VCaP (cell line): ENCODE measurements around the gene GRK1.
"Not testable (repeated sequence)": the region's sequence is repeated elsewhere in the genome, so short reads cannot be mapped to it uniquely, and the experiment has no call there.

Experiments used
- H3K27ac ChIP-seq: fragments of 450-650 bp; 2 replicates; pipeline ENCODE4 v1.5.1; 2017
- CTCF ChIP-seq: fragments of 450-650 bp; conservative IDR thresholded peaks from 2 replicates; pipeline ENCODE4 v1.5.1; 2017; ENCODE audit warnings: mild to moderate bottlenecking, moderate library complexity

Gene GRK1

DNA sequence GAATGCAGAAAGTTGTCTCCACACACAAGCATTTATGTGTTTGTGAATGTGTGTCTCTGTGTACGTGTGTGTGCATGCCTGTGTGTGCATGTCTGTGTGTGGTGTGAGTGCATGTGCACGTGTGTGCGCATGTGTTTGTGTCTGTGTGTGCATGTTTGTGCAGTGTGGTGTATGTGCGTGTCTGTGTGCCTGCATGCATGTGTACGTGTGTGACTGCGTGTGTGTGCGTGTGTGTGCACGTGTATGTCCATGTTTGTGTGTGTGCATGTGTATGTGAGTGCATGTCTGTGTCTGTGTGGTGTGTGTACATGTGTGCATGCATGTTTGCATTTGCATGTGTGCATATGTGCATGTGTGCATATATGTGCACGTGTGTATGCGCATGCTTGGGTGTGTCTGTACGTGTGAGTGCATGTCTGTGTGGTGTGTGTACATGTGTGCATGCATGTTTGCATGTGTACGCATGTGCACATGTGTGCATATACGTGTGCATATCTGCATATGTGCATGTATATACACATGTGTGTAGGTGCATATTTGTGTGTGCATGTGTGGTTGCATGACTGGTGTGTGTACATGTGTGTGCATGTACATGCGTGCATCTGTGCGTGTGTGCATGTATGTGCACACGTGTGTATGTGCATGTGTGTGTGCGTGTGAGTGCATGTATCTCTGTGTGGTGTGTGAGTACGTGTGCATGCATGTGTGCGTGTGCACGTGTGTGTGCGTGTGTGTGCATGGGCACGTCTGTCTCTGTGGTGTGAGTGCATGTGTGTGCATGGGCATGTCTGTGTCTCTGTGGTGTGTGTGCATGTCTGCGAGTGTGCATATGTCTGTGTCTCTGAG lies 83.8 kb downstream of the GRK1 start:
- no peak for TF ChIP-seq CTCF
- H3K27ac ChIP-seq: no peak overlapping the region

DNA sequence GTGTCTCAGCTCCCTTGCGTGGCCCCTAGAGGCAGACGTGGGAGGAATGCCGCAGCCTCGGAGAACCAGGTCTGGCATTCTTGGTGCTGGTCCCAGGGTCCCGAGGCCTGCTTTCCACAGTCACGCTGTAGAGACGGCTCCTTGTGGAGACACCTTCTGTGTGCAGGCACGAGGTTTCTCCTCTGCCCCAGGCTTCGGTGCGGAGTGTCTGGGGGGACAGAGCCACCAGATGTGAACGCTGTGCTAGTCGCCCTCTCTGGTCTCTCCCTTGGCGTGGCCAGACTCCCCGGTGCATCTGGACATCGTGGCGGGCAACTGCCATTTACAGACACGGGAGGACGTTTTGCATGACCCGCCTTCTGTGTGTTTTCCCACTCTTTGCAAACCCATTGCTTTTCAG lies 84.5 kb downstream of the GRK1 start:
- TF ChIP-seq CTCF: no peak
- no peak overlapping the region for H3K27ac ChIP-seq

DNA sequence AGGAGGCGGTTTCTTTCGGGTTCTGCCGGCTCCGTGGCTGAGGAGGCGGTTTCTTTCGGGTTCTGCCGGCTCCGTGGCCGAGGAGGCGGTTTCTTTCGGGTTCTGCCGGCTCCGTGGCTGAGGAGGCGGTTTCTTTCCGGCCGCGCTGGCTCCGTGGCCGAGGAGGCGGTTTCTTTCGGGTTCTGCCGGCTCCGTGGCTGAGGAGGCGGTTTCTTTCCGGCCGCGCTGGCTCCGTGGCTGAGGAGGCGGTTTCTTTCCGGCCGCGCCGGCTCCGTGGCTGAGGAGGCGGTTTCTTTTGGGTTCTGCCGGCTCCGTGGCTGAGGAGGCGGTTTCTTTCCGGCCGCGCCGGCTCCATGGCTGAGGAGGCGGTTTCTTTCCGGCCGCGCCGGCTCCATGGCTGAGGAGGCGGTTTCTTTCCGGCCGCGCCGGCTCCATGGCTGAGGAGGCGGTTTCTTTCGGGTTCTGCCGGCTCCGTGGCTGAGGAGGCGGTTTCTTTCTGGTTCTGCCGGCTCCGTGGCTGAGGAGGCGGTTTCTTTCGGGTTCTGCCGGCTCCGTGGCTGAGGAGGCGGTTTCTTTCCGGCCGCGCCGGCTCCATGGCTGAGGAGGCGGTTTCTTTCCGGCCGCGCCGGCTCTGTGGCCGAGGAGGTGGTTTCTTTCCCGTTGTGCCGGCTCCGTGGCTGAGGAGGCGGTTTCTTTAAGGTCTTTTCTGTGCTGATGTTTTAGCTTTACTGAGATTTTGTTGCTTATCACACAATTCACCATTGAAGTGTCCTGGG lies 85.4 kb downstream of the GRK1 start:
- H3K27ac ChIP-seq: not testable (repeated sequence)

DNA sequence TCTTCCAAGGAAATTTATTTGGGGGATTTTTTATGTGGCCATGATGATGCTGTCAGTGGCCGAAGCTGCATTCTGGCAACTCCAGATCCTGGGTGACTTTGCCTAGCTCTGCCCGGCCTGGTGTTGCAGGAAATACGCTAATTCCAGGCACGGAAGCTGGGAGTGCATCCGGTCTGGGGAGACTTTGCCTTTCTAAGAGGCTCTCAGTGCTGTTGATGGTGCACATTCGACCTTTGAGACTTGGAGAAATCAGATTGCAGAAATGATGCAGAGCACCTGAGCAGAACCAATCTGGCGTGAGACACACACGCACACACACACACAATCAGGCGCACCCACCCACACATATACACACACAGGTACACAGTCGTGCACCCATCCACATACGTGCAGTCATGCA lies 86.2 kb downstream of the GRK1 start:
- H3K27ac ChIP-seq: no peak overlapping the region
- TF ChIP-seq CTCF: no peak

DNA sequence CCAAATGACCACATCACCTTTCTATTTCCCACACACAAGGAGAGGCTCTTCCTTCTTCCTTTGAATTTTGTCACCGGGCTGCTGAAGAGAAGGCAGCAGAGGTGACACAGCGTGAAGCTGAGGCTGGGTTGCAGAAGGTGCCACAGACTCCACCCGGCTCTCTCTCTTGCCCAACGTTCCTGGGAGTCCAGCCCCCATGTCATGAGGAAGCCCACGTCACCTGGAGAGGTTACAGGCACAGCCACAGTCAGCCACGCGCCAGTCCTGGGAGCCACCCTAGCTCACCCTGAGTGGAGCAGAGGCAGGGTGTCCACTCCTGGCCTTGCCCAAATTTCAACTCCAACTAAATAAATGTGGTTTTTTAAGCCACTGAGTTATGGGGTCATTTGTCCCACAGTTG lies 87.2 kb downstream of the GRK1 start:
- no peak for TF ChIP-seq CTCF
- H3K27ac ChIP-seq: no peak overlapping the region

DNA sequence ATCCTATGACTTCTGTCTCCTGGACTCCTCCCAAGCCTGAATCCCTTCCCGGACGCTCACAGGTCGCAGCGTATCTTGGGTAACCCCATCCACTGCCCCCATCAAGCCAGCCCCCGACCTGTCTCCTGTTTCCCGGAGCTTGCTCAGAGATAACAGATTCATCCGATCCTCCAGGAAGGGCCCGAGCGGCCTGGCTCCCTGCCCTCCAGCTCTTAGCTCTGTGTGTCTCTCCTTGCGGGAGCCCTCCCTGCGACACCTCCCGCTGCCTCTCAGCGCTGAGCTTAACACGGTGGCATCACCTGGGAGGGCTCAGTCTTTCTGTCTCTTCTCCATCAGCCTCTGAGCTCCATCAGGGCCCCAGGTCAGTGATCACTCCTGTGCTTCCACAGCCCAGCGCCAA lies 87.7 kb downstream of the GRK1 start:
- no peak overlapping the region for H3K27ac ChIP-seq
- TF ChIP-seq CTCF: no peak

- TF ChIP-seq CTCF: no peak
- no peak overlapping the region for H3K27ac ChIP-seq
These were observed 89.5 kb downstream of the GRK1 start for GRCh38 chr13:113756441-113757097.
